G401 (cell line): ENCODE measurements around the gene HDGFL1. TPM values are rescaled to one million over a fixed set of nuclear protein-coding genes. Genes with fewer than 3 reads are reported as not detected.

Experiments
- DNase-seq: peaks from one replicate; pipeline ENCODE4 v3.0.0-alpha.2; 2015; ENCODE audit warnings: low spot score
- in situ Hi-C: cut with HindIII; loops from 2 replicates; pipeline ENCODE4 v1.10.0; 2016; ENCODE audit warnings: low sequenced_read_pairs, mixed read lengths
- total RNA-seq: library from RNA; depleted of rRNA; stranded (reverse); fragments of >200 nt; shearing (Covaris generic); gene quantifications from 2 replicates; pipeline ENCODE4 v1.2.3, GENCODE V29; 2014; rRNA removed

The HDGFL1 gene
- total RNA-seq: not detected in 2 replicates

- in situ Hi-C loops: no loop called here
- no peak for DNase-seq
Observed at GRCh38 chr6:22569281-22570184, at the start of gene HDGFL1. Gene HDGFL1, plus strand, starts transcription at chr6:22569566. Its CDS starts 10 bp downstream, at chr6:22569576.

GRCh38 chr6:22521035-22521434 is 48.3 kb upstream of the HDGFL1 start:
- no peak for DNase-seq
- in situ Hi-C loops: no loop called here

DNA sequence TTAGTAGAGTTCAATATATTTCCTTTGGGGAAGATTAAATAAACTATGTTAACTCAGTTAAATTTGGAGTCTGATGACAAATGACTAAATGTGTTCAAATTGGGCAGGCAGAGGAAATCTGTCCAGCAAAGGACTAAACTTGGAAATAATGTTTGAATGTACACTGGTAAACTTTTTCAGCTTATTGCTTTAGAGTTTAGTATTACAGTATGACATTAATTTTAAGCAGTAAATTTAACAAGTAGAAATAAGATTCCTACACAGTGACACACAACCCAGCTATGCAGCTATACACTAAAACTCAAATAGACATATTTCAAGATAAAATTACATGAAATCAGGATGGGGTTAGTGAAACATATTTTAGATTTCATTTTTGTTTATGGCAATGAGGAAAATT is 42.6 kb upstream of the HDGFL1 start:
- in situ Hi-C loops: no loop called here

GRCh38 chr6:22529866-22530265 is 39.5 kb upstream of the HDGFL1 start:
- no peak for DNase-seq
- in situ Hi-C loops: no loop called here

More for the DNA sequence above, 42.6 kb upstream of the HDGFL1 start:
- DNase-seq: no peak

DNA sequence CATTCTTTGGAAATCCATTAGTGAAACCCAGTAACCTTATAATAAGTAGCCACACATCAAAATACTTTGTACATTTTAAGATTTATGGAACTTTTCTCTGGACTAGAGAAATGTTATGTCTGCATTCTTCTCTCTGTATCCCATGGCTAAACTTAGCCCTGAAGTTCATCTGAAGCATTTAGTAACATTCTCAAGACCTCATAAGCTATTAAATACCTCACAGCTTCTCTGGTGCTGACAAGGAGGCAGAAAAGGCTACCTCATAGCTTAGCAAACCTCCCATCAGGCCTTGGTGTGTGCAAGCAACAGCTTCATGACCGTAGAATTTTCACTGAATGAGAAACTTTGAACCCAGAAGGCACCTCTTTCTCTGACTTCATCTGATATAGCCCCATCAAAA is 38.9 kb upstream of the HDGFL1 start:
- no peak for DNase-seq
- in situ Hi-C loops: no loop called here

- DNase-seq: no peak
- in situ Hi-C loops: no loop called here
Observed at GRCh38 chr6:22536122-22536521, 33.2 kb upstream of the HDGFL1 start.

GRCh38 chr6:22544476-22544875 is 24.9 kb upstream of the HDGFL1 start:
- in situ Hi-C loops: no loop called here
- DNase-seq: no peak

DNA sequence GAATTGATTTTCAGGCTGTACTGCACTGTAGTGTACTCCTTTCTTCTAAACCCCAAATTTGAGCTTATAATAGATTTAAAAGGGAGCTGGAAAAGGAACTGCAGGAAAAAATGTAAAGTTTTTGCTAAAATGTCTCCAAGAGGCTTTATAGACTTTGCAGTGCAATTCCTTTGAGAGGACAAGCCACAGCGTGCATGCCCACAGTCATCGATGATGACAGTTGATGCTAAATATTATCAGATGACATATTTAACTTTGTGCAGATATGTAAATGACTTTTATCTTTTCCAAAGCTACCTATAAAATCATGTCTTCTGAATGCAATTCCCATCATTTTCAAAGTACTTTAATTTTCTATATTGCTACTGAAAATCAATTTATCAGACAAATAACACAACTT is 24.3 kb upstream of the HDGFL1 start:
- in situ Hi-C loops: no loop called here
- DNase-seq: no peak

GRCh38 chr6:22546236-22546635 is 23.1 kb upstream of the HDGFL1 start:
- DNase-seq: no peak
- in situ Hi-C loops: no loop called here

DNA sequence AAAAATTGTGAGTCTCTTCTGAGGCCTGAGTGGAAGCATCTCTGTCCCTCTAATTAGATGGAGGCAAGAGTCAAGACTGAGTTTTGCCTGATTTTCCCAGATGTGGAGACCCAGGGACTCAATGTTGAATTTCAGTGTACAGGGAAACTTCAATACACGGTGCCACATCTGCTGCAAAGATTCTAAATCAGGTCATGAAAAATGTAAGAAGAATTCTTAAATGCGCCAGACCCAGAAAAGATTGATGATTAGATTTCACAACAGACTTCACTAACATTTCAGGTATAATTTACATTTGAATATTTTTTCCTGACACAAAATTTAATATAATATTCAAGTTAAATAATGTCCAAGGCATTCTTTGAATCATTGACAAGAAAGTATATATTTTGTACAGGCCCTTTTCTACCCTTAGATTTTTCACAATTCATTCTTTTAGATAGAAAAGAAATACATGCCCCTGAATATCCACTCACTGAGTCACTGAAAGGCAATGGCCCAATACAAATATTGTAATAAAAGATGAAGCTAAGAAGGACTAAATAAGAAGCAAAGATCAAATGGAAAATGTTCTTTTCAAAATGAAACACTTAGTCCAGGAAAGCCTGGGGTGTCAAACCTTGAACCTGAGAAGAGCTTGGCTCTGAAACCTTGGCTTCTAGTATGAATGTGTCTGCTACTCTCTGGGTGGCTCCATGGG is 18.2 kb upstream of the HDGFL1 start:
- in situ Hi-C loops: no loop called here
- no peak for DNase-seq

DNA sequence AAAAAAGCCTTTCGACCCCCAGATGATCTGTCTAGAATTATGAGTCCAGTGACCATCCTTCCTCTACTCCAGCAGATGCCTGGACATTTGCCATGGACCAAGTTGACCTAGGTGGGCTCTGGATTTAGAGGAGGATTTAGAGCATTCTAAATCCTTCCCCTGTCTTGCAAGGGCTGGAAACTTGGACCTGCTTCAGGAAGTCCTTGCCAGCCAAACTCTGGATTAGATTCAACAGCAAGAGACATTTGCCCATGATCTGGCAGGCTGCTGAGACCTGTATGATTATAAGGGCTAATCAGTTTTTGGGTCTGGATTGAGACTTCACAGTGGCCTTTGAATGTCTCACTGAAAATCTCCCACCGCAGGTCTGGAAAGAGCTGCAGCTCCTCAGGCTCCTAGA is 13.1 kb upstream of the HDGFL1 start:
- in situ Hi-C loops: no loop called here
- DNase-seq: no peak

DNA sequence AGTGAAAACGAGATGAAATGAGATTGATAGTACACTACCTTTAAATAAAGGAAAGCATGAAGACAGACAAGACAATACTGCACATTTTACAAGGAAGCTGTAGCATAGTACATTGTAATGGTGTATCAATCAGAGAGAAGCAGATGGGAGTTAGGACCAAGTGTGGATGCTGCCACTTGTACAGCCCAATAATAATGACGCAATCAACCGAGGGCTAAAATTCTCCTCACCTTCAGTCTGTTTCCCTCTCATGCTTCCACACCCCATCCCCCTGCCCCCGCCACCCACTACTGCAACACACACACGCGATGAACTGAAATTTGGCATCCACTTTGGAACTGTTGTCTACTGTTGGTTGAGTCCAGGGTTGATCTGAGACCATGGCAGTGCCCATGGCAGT is 12.4 kb upstream of the HDGFL1 start:
- no peak for DNase-seq
- in situ Hi-C loops: no loop called here

DNA sequence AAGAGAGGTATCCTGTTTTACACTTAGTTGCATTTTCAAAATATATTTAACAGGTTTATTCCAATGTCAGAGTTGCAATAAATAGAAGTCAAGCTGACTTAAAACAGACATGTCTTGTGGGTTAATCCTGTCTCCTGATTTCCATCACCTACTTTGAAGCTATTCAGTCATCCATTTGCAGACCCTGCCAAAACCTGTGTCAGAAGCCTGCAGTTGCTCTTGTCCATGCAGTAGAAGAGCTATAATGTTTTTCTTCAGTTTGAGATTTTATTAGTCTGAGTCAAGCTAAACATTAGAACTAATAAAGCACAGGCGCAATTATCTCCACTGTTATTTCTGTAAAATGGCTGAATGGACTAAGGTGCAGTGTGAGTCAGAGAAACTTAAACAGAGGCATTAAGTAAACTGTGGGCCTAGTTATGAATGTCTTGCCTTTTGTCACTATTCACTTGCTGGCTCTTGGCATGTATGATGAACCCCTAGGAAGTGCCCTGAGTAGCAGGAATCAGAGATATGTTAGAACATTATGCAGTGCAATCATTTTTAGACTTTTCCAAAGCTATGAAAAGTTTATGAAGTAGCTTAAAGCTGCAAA is 11.0 kb upstream of the HDGFL1 start:
- in situ Hi-C loops: no loop called here
- no peak for DNase-seq

DNA sequence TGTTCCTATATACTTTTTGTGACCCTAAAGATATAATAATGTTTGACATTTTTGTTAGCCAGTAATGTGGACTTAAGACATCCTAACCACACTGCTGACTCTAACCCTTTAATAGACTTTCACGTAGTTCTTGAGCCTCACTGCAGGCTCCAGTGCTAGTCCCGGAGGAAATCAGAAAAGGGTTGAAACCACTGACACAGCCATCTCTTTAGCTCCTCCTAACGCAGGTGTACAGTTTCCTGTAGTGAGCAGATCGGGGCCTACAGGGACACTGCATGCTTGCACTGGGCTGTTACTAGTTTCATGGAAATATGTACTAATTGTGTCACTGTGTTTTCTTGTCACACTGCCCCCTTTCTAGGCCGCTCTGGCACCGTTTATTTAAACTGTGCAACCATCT is 512 bp upstream of the HDGFL1 start:
- no peak for DNase-seq
- in situ Hi-C loops: no loop called here

- in situ Hi-C loops: no loop called here
- DNase-seq: no peak
Observed at GRCh38 chr6:22570185-22570551, 802 bp downstream of the HDGFL1 start.

DNA sequence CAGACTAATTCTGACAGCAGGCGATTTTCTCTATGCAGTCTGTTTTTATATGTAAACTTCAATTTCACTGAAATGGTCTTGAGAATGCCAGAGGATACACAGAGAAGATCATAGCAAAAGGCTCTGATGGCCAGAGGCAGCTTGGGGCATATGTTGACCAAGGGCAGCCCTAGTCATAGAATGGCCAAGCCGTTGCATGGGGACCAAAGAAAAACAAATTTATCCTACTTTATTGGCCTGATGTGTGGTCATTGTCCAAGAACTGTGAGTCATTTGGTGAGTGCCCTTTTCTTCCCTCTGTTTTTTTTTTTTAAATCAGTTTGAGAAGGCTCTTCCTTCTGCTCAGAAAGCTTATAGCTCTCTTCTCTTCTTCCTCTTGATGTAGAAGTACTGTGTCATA is 5.8 kb downstream of the HDGFL1 start:
- in situ Hi-C loops: no loop called here

DNA sequence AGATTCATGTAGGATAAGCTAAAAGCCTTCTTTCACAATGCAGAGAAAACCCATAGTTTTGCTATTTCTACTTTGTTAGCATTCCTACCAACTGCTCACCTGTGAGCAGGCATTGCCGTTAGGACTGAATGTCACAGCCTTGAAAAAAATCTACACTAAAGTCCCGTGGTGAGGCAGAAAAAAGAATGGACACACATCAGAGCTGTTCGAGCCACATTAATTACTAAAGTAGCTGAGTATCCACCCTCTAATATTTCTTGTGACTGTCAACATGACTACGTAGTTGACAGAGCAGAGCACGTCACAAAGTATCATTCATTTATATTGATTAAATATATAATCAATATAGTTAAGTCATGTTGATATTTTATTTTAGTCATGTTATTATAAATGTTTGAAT is 10.1 kb downstream of the HDGFL1 start:
- DNase-seq: no peak
- in situ Hi-C loops: no loop called here

More for the DNA sequence above, 5.8 kb downstream of the HDGFL1 start:
- no peak for DNase-seq

- in situ Hi-C loops: no loop called here
- DNase-seq: no peak
Observed at GRCh38 chr6:22580337-22580736, 11.0 kb downstream of the HDGFL1 start.

GRCh38 chr6:22582417-22583205 is 13.2 kb downstream of the HDGFL1 start:
- DNase-seq: no peak
- in situ Hi-C loops: no loop called here
